GOT3 (cell line): ENCODE results near the gene MAPK12.
"Not testable (repeated sequence)": the region's sequence is repeated elsewhere in the genome, so short reads cannot be mapped to it uniquely, and the experiment has no call there.

Experiments
- DNase-seq: peaks from one replicate; lab custom pipeline; 2025; ENCODE audit warnings: mixed read lengths; lab: John Stamatoyannopoulos, UW

MAPK12 gene

GRCh38 chr22:50216055-50216683, 45.3 kb downstream of the MAPK12 start:
- no peak for DNase-seq

GRCh38 chr22:50215297-50216054, 46.0 kb downstream of the MAPK12 start:
- DNase-seq: no peak

GRCh38 chr22:50213263-50213662, 48.2 kb downstream of the MAPK12 start:
- DNase-seq: no peak

- DNase-seq: no peak
Observed at GRCh38 chr22:50211147-50211546, 50.3 kb downstream of the MAPK12 start.

- no peak for DNase-seq
Observed at GRCh38 chr22:50210378-50211139, 50.9 kb downstream of the MAPK12 start.

- DNase-seq: no peak
Observed at GRCh38 chr22:50209893-50210292, 51.6 kb downstream of the MAPK12 start.

GRCh38 chr22:50208939-50209892, 52.3 kb downstream of the MAPK12 start:
- DNase-seq: no peak

- DNase-seq: no peak
Observed at GRCh38 chr22:50208430-50208938, 53.0 kb downstream of the MAPK12 start.

GRCh38 chr22:50207383-50208140, 53.9 kb downstream of the MAPK12 start:
- no peak for DNase-seq

- DNase-seq: no peak
Observed at GRCh38 chr22:50206599-50206998, 54.9 kb downstream of the MAPK12 start.

GRCh38 chr22:50205781-50206569, 55.5 kb downstream of the MAPK12 start:
- DNase-seq: no peak

GRCh38 chr22:50204998-50205397, 56.5 kb downstream of the MAPK12 start:
- DNase-seq: not testable (repeated sequence)

- DNase-seq: no peak
Observed at GRCh38 chr22:50204571-50204970, 56.9 kb downstream of the MAPK12 start.

- DNase-seq: no peak
Observed at GRCh38 chr22:50203288-50203687, 58.2 kb downstream of the MAPK12 start.
